Right atrium auricular region (tissue), 2 donors: ENCODE measurements around the gene ALDH9A1. TPM values are rescaled to one million over a fixed set of nuclear protein-coding genes. Genes with fewer than 3 reads are reported as not detected.
"Not testable (repeated sequence)": the region's sequence is repeated elsewhere in the genome, so short reads cannot be mapped to it uniquely, and the experiment has no call there.

Source experiments
- DNase-seq: peaks from one replicate; pipeline ENCODE4 v3.0.0-alpha.2; 2019; ENCODE audit warnings: low spot score
- H3K27ac ChIP-seq, 2 donors: fragments of 200-600 bp; sonication (generic); 1 replicate in 1 of 2; 2 replicates in 1 of 2; pipeline ENCODE4 v1.5.1; 2016 to 2019
- H3K27me3 ChIP-seq, 2 donors: fragments of 200-600 bp; sonication (generic); one replicate each; pipeline versions ENCODE4 v1.5.1 to v1.6.0; 2017 to 2019
- H3K36me3 ChIP-seq: fragments of 200-600 bp; sonication (generic); one replicate; pipeline ENCODE4 v1.5.1; 2016
- H3K4me1 ChIP-seq, 2 donors: fragments of 200-600 bp; sonication (generic); one replicate each; pipeline versions ENCODE4 v1.5.1 to v1.6.0; 2017 to 2019
- H3K4me3 ChIP-seq, 2 donors: fragments of 200-600 bp; sonication (generic); 1 replicate in 1 of 2; 2 replicates in 1 of 2; pipeline ENCODE4 v1.5.1; 2017 to 2019; ENCODE audit warnings: mild to moderate bottlenecking in 1 of 2, moderate library complexity in 1 of 2
- H3K9me3 ChIP-seq, 2 donors: fragments of 200-600 bp; sonication (generic); one replicate each; pipeline ENCODE4 v1.5.1; 2019
- total RNA-seq, 2 donors: library from RNA; depleted of rRNA; stranded (reverse); fragments of >200 nt; gene quantifications; one replicate each; pipeline ENCODE4 v1.1.0, GENCODE V29; 2016
- TF ChIP-seq, protein P1 (sequence below), 2 donors: fragments of 200-600 bp; sonication (generic); IDR thresholded peaks; one replicate each; pipeline ENCODE4 v1.5.1; 2019; ENCODE audit warnings: antibody characterized with exemption in 2 of 2

ALDH9A1 gene
- total RNA-seq, 2 donors from 2014 or later, result 55.0 to 66.2 TPM

DNA sequence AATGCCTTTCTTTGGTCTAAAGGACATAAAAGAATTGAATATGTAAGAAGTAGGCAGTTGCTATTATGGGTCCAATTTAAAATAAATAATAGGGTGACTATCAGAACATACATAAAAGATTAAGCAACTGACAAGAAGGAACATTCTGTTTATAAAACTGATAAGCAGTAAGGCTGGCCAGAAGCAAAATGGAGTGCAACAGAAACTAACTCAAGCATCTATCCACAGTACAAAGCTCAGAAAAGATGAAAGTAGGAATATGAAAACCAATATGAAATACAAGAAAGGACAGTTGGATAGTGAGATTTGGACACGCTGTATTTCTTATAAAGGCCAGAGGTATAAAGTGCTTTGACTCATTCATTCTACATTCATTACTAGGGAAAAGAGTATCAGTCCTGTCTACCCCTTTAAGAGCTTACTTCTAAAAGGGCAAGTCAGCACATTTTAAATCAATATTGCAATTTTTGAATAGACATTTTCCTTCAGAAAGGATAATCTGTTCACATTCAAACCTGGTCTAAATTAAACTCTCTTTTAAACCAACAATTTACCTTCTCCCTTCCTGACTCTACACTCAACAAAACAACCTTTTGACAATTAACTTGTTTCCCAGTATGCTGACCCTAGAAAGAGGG, 14.4 kb downstream of the ALDH9A1 start:
- Histone ChIP-seq H3K36me3 (peaks cover 28% of the 10 kb centered on the region), H3K9me3 (no peaks in the 10 kb centered on the region), H3K4me3 (no peak overlapping the region), H3K27ac (no peak overlapping the region), H3K4me1 (peaks cover 0 to 4% of the 10 kb centered on the region in 2 donors), H3K27me3 (no peaks in the 10 kb centered on the region)
- no peak for DNase-seq
- TF ChIP-seq, protein P1, sequence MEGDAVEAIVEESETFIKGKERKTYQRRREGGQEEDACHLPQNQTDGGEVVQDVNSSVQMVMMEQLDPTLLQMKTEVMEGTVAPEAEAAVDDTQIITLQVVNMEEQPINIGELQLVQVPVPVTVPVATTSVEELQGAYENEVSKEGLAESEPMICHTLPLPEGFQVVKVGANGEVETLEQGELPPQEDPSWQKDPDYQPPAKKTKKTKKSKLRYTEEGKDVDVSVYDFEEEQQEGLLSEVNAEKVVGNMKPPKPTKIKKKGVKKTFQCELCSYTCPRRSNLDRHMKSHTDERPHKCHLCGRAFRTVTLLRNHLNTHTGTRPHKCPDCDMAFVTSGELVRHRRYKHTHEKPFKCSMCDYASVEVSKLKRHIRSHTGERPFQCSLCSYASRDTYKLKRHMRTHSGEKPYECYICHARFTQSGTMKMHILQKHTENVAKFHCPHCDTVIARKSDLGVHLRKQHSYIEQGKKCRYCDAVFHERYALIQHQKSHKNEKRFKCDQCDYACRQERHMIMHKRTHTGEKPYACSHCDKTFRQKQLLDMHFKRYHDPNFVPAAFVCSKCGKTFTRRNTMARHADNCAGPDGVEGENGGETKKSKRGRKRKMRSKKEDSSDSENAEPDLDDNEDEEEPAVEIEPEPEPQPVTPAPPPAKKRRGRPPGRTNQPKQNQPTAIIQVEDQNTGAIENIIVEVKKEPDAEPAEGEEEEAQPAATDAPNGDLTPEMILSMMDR (IDR thresholded peaks at IDR 0.05), result no peak

GRCh38 chr1:165680773-165681172, 17.6 kb downstream of the ALDH9A1 start:
- H3K27me3 ChIP-seq, DNase-seq, H3K9me3 ChIP-seq, H3K27ac ChIP-seq, H3K4me3 ChIP-seq, H3K4me1 ChIP-seq: not testable (repeated sequence)
- peaks cover 43% of the 10 kb centered on the region for H3K36me3 ChIP-seq

DNA sequence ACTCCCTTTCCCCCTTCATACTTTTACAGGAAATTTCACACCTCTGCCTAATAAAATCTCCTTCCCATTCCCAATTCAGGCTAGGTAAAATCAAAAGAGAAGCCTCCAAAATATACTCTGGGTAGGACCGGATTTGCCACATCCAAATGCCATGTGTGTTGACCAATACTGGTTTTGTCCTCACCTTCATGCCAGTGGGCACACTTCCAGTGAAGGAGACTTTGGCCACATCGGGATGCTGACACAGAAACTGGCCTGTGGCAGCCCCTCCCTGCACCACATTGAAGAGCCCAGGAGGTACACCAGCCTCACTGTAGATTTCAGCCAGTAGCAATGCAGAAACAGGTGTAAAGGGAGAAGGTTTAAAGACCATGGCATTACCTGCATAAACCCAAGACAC, 18.1 kb downstream of the ALDH9A1 start:
- Histone ChIP-seq H3K27ac (no peak overlapping the region), H3K4me3 (no peak overlapping the region), H3K4me1 (peaks cover 0 to 4% of the 10 kb centered on the region in 2 donors), H3K9me3 (no peaks in the 10 kb centered on the region), H3K27me3 (no peaks in the 10 kb centered on the region), H3K36me3 (peaks cover 43% of the 10 kb centered on the region)
- TF ChIP-seq, protein P1 (IDR thresholded peaks at IDR 0.05), result no peak
- DNase-seq, result no peak

DNA sequence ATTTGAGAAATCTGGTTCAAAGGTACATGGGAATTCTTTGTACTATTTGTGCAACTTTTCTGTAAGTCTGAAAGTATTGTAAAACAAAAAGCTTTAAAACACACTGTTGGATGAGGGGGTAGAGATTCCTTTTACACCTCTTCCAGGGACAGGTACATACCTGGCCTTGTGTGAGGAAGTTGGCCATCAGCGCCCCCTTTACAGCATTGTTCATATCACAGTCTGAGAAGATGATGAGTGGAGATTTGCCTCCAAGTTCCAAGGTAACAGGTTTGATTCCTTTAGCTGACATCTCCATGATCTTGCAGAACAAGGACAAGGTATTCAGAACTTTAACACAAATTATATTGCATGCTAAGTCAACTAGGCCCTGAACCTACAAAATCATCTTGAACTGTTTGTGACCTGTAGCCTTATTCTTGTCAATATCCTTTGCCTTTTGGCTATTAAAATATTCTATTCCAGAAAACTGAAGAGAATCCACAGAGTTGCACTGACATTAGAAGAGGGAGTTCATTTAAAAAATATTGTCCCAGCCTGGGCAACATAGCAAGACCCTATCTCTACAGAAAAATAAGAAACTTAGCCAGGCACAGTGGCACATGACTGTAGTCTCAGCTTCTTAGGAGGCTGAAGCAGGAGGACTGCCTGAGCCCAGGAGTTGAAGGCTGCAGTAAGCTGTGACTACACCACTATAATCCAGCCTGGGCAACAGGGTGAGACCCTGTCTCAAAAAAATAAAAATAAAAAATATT, 18.9 kb downstream of the ALDH9A1 start:
- Histone ChIP-seq H3K27ac (no peak overlapping the region), H3K36me3 (peaks cover 43% of the 10 kb centered on the region)

GRCh38 chr1:165678509-165678908, 19.9 kb downstream of the ALDH9A1 start:
- no peaks in the 10 kb centered on the region for H3K27me3 ChIP-seq
- no peak overlapping the region for H3K27ac ChIP-seq
- H3K36me3 ChIP-seq, result peaks cover 43% of the 10 kb centered on the region
- no peaks in the 10 kb centered on the region for H3K9me3 ChIP-seq
- DNase-seq, result no peak
- H3K4me3 ChIP-seq, result no peak overlapping the region
- H3K4me1 ChIP-seq, result peaks cover 0 to 2% of the 10 kb centered on the region in 2 donors
- TF ChIP-seq, protein P1 (IDR thresholded peaks at IDR 0.05), result no peak

More for the DNA sequence above, 18.9 kb downstream of the ALDH9A1 start:
- peaks cover 0 to 4% of the 10 kb centered on the region in 2 donors for H3K4me1 ChIP-seq
- TF ChIP-seq, protein P1 (IDR thresholded peaks at IDR 0.05), result no peak
- H3K4me3 ChIP-seq, result no peak overlapping the region
- H3K9me3 ChIP-seq, result no peaks in the 10 kb centered on the region
- DNase-seq, result no peak
- no peaks in the 10 kb centered on the region for H3K27me3 ChIP-seq

- H3K9me3 ChIP-seq, result no peaks in the 10 kb centered on the region
- no peak overlapping the region for H3K4me3 ChIP-seq
- TF ChIP-seq, protein P1 (IDR thresholded peaks at IDR 0.05), result no peak
- no peaks in the 10 kb centered on the region for H3K27me3 ChIP-seq
- H3K36me3 ChIP-seq, result peaks cover 39% of the 10 kb centered on the region
- DNase-seq, result no peak
- no peaks in the 10 kb centered on the region for H3K4me1 ChIP-seq
- H3K27ac ChIP-seq, result no peak overlapping the region
Measured at GRCh38 chr1:165675794-165676193, 22.6 kb downstream of the ALDH9A1 start.
